G401 (cell line): ENCODE data around the gene GCKR. TPM values are rescaled to one million over a fixed set of nuclear protein-coding genes. Genes with fewer than 3 reads are reported as not detected.
A peak's percentile ranks its signal among the peaks of the same experiment; 100 is the strongest.
"Not testable (repeated sequence)": the region's sequence is repeated elsewhere in the genome, so short reads cannot be mapped to it uniquely, and the experiment has no call there.

ENCODE experiments used
- DNase-seq: peaks from one replicate; pipeline ENCODE4 v3.0.0-alpha.2; 2015; ENCODE audit warnings: low spot score
- in situ Hi-C: cut with HindIII; loops from 2 replicates; pipeline ENCODE4 v1.10.0; 2016; ENCODE audit warnings: low sequenced_read_pairs, mixed read lengths
- total RNA-seq: library from RNA; depleted of rRNA; stranded (reverse); fragments of >200 nt; shearing (Covaris generic); gene quantifications from 2 replicates; pipeline ENCODE4 v1.2.3, GENCODE V29; 2014

Gene GCKR
- total RNA-seq, 1 experiment from 2014 or later = not detected

GRCh38 chr2:27501042-27501441 is 4.4 kb downstream of the GCKR start:
- in situ Hi-C loops = no loop called here
- peak; percentile 27 for DNase-seq

- in situ Hi-C loops = no loop called here
- no peak for DNase-seq
Observed at GRCh38 chr2:27502142-27502541, 5.5 kb downstream of the GCKR start.

- in situ Hi-C loops = no loop called here
- no peak for DNase-seq
Observed at GRCh38 chr2:27506587-27506986, 9.9 kb downstream of the GCKR start.

- in situ Hi-C loops = no loop called here
- no peak for DNase-seq
Observed at GRCh38 chr2:27507293-27507692, 10.7 kb downstream of the GCKR start.

- in situ Hi-C loops = no loop called here
- no peak for DNase-seq
Observed at GRCh38 chr2:27509326-27509725, 12.7 kb downstream of the GCKR start.

GRCh38 chr2:27518113-27518781 is 21.6 kb downstream of the GCKR start:
- no peak for DNase-seq
- in situ Hi-C loops = no loop called here

GRCh38 chr2:27518782-27519113 is 22.1 kb downstream of the GCKR start:
- no peak for DNase-seq
- in situ Hi-C loops = no loop called here

GRCh38 chr2:27520316-27520715 is 23.7 kb downstream of the GCKR start:
- no peak for DNase-seq
- in situ Hi-C loops = no loop called here

GRCh38 chr2:27522400-27522945 is 25.8 kb downstream of the GCKR start:
- DNase-seq = no peak
- in situ Hi-C loops = no loop called here

GRCh38 chr2:27527182-27527581 is 30.5 kb downstream of the GCKR start:
- DNase-seq = no peak

GRCh38 chr2:27531983-27532382 is 35.3 kb downstream of the GCKR start:
- in situ Hi-C loops = no loop called here
- no peak for DNase-seq

More at GRCh38 chr2:27527182-27527581, 30.5 kb downstream of the GCKR start:
- in situ Hi-C loops = no loop called here

- in situ Hi-C loops = no loop called here
- DNase-seq = no peak
Observed at GRCh38 chr2:27537287-27537686, 40.6 kb downstream of the GCKR start.

GRCh38 chr2:27538839-27539450 is 42.3 kb downstream of the GCKR start:
- in situ Hi-C loops, DNase-seq: not testable (repeated sequence)

GRCh38 chr2:27539649-27540048 is 43.0 kb downstream of the GCKR start:
- DNase-seq, in situ Hi-C loops: not testable (repeated sequence)

- DNase-seq = no peak
Observed at GRCh38 chr2:27544143-27544821, 47.6 kb downstream of the GCKR start.

GRCh38 chr2:27545348-27546141 is 48.9 kb downstream of the GCKR start:
- DNase-seq = no peak
- in situ Hi-C loops = no loop called here

More at GRCh38 chr2:27544143-27544821, 47.6 kb downstream of the GCKR start:
- in situ Hi-C loops = no loop called here

GRCh38 chr2:27549303-27549702 is 52.7 kb downstream of the GCKR start:
- in situ Hi-C loops = no loop called here
- no peak for DNase-seq

- in situ Hi-C loops = no loop called here
- DNase-seq = no peak
Observed at GRCh38 chr2:27551514-27551913, 54.9 kb downstream of the GCKR start.

GRCh38 chr2:27552941-27553340 is 56.3 kb downstream of the GCKR start:
- no peak for DNase-seq
- in situ Hi-C loops = no loop called here
